ENCODE data around the gene DNM1L. TPM values are rescaled to one million over a fixed set of nuclear protein-coding genes. Genes with fewer than 3 reads are reported as not detected.
A peak's percentile ranks its signal among the peaks of the same experiment; 100 is the strongest.
"Not testable (repeated sequence)": the region's sequence is repeated elsewhere in the genome, so short reads cannot be mapped to it uniquely, and the experiment has no call there.

DNM1L gene
- total RNA-seq, 1 experiment from 2014 or later, result 79.4 TPM

DNA sequence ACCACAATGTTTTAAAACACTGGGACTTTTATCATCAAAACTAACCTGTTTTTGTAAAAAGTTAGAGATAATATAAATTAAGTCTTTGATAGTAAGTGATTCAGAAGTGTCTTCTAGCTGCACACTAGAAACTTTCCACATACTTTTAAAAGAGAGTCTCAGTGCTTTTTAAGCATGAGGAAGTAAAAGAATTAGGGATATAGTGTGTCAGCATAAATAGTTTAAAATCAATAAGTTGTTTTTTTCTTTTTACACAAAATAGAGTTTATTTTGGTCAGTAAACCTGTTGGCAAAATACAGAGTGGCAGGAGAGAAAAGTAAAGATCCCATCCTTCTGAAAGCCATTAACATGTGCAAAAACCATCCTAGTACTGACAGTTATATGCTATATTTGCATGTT is 1.7 kb downstream of the DNM1L start:
- peaks cover 4% of the 10 kb centered on the region; the same call in 1 of the 2 replicates for H3K4me1 ChIP-seq
- peaks cover 18% of the 10 kb centered on the region; the same call in 1 of the 2 replicates for H3K36me3 ChIP-seq
- no peak overlapping the region for H3K27ac ChIP-seq
- H3K27me3 ChIP-seq, result no peaks in the 10 kb centered on the region
- no peaks in the 10 kb centered on the region for H3K9me3 ChIP-seq (replicated peaks)
- DNase-seq, result no peak
- peak overlapping the region; percentile 92 for H3K4me3 ChIP-seq

DNA sequence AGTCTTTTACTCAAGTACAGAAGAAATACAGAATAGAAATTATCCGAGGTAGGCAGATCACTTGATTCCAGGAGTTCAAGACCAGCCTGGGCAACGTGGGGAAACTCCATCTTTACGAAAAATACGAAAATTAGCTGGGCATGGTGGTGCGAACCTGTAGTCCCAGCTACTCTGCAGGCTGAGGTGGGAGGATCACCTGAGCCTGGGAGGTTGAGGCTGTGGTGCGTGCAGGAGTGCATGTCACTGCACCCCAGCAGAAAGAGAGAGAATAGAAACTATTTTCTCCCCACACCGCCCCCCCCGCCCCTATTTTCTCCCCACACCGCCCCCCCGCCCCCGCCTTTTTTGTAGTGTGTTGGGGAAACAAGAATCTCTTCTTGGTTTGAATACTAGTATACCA is 2.2 kb downstream of the DNM1L start:
- peaks cover 21% of the 10 kb centered on the region; the same call in 1 of the 2 replicates for H3K36me3 ChIP-seq
- peaks cover 4% of the 10 kb centered on the region; the same call in 1 of the 2 replicates for H3K4me1 ChIP-seq
- H3K27me3 ChIP-seq, result no peaks in the 10 kb centered on the region
- H3K9me3 ChIP-seq (replicated peaks), result no peaks in the 10 kb centered on the region
- no peak for DNase-seq
- no peak overlapping the region for H3K4me3 ChIP-seq
- no peak overlapping the region for H3K27ac ChIP-seq

DNA sequence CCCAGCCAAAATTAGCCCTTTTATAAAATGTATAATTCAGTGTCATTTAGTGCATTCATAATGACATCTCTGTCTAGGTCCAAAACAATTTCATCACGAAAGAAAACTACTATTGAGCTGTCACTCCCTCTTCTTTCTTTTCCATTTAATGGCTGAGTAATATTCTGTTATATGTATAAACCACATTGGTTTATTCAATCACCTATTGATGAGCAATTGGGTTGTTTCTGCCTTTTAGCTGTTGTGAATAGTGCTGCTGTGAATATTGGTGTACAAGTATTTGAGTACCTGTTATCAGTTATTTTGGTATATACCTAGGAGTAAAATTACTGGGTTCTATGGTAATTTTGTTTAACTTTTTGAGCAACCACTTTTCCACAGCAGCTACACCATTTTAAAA is 7.2 kb downstream of the DNM1L start:
- peaks cover 18% of the 10 kb centered on the region; the same call in 1 of the 2 replicates for H3K36me3 ChIP-seq
- no peak for DNase-seq
- H3K27me3 ChIP-seq, result no peaks in the 10 kb centered on the region
- H3K27ac ChIP-seq, result no peak overlapping the region
- no peaks in the 10 kb centered on the region for H3K9me3 ChIP-seq (replicated peaks)
- H3K4me1 ChIP-seq, result no peaks in the 10 kb centered on the region
- H3K4me3 ChIP-seq, result no peak overlapping the region

DNA sequence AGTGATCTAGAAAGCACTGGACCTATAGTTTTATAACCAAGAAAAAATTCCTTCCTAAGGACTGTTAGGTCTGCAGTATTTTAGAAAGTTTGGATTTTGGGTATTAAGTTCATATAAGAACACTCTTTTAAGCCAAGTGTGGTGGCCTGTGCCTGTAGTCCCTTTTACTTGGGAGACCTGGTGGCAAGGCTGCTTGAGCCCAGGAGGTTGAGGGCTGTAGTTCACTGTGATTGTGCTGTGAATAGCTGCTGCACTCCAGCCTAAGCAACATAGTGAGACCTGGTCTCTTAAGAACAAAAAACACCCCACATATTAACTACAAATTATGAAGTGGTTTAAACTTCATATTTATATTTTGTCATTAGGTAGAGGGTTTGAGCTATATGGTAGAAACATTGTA is 9.7 kb downstream of the DNM1L start:
- no peak overlapping the region for H3K27ac ChIP-seq
- DNase-seq, result no peak
- H3K4me1 ChIP-seq, result no peaks in the 10 kb centered on the region
- H3K36me3 ChIP-seq, result peaks cover 13% of the 10 kb centered on the region; the same call in 1 of the 2 replicates
- H3K4me3 ChIP-seq, result no peak overlapping the region
- H3K27me3 ChIP-seq, result no peaks in the 10 kb centered on the region
- no peaks in the 10 kb centered on the region for H3K9me3 ChIP-seq (replicated peaks)

DNA sequence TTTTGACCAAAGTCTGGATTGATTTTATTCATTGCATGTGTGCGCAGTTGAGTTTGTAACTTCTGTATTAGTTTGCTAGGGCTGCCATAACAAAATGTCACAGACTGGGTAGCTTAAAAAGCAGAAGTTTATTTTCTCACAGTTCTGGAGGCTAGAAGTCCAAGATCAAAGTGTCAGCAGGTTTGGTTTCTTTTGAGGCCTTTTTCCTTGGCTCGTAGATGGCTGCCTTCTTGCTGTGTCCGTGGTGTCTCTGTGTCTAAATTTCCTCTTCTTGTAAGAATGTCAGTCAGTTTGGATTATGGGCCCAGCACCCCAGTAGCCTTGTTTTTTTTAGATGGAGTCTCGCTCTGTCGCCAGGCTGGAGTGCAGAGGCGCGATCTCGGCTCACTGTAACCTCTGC is 11.8 kb downstream of the DNM1L start:
- Histone ChIP-seq H3K9me3 (replicated peaks) (no peaks in the 10 kb centered on the region), H3K4me1 (no peaks in the 10 kb centered on the region), H3K4me3 (no peak overlapping the region), H3K36me3 (peaks cover 7% of the 10 kb centered on the region; the same call in 1 of the 2 replicates), H3K27ac (no peak overlapping the region), H3K27me3 (no peaks in the 10 kb centered on the region)
- DNase-seq, result no peak

DNA sequence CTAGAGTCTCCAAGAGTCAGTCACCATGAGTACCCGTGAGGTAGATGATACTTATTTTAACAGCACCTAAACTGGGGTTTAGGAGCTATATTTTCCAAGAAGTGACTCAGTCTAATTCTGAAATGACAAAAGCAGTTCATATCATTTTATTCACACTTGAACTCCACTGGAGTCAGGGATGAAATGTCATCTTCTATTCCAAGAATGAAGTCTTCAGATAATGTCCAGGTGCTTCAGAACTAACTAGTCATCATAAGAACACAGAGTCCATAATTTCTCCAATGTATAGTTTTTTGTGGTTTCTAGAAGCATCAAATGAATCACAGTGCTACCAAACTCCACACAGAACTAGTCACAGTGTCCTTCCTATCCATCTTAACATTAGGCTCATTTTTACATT is 13.3 kb downstream of the DNM1L start:
- H3K4me1 ChIP-seq, result peaks cover 2% of the 10 kb centered on the region; the same call in 1 of the 2 replicates
- DNase-seq, result no peak
- H3K4me3 ChIP-seq, result no peak overlapping the region
- H3K27ac ChIP-seq, result no peak overlapping the region
- 0 out of 2 replicates have a peak, but pooled peaks cover 2% of the 10 kb centered on the region for H3K36me3 ChIP-seq
- H3K9me3 ChIP-seq (replicated peaks), result no peaks in the 10 kb centered on the region
- H3K27me3 ChIP-seq, result no peaks in the 10 kb centered on the region

DNA sequence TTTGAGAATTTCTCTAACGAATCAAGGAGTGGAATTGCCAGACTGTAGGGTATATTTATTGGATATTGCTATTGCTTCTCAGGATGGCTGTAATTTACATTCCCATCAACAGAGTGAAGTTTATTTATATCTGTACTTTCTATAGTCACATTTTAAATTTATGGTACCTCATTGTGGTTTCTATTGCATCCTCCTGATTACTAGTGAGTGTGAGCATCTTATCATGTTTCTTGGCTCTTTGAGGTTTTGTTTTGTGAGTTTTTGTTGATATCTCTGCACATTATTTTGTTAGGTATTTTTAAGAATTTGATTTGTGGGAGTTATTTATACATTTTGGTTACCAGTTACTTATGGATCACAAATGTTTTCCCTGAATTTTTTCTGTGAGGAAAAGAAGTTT is 13.9 kb downstream of the DNM1L start:
- Histone ChIP-seq H3K27me3 (no peaks in the 10 kb centered on the region), H3K9me3 (replicated peaks) (no peaks in the 10 kb centered on the region), H3K27ac (no peak overlapping the region), H3K4me1 (peaks cover 5% of the 10 kb centered on the region; the same call in 1 of the 2 replicates), H3K4me3 (no peak overlapping the region), H3K36me3 (0 out of 2 replicates have a peak, but pooled peaks cover 2% of the 10 kb centered on the region)
- DNase-seq, result no peak

DNA sequence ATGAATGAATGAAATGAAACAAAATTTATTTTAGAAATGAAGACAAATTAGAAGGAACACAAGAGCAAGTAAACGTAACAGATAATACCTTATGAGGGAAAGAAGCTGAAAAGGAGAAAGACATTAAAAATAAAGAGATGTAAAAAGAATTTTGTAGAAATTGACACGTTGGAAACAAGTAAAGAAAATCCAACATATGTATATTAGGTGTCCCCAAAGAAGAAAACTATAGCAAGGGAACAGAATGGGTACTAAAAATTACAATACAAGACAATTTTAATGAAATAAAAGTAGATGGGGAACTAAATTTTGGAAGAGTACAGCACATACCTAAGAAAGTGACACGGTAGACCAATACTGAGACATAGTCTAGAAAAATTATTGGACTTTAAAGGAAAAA is 16.7 kb downstream of the DNM1L start:
- DNase-seq, result no peak
- no peaks in the 10 kb centered on the region for H3K9me3 ChIP-seq (replicated peaks)
- 0 out of 2 replicates have a peak, but pooled peaks cover 2% of the 10 kb centered on the region for H3K36me3 ChIP-seq
- H3K27ac ChIP-seq, result no peak overlapping the region
- H3K27me3 ChIP-seq, result no peaks in the 10 kb centered on the region
- H3K4me1 ChIP-seq, result peaks cover 9% of the 10 kb centered on the region
- no peak overlapping the region for H3K4me3 ChIP-seq

DNA sequence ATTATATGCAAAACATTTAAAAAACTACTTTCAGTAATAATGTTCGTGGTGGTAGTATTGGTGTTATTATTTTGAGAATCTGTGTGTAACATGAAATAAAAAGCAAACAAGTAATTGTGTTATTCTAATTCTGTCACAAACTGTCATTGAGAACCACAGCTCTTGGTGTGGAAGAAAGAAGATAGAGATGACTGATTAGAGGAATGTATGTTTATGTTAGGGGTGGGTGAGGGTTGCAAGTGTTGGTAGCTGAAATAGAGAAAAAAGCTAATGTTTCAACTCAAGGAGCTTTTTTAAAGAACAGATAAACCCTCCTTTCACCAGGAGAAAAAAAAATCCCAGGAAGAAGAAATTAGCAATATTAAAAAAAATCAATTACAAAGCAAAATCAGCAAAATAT is 18.3 kb downstream of the DNM1L start:
- Histone ChIP-seq H3K4me3 (no peak overlapping the region), H3K36me3 (0 out of 2 replicates have a peak, but pooled peaks cover 5% of the 10 kb centered on the region), H3K9me3 (replicated peaks) (no peaks in the 10 kb centered on the region), H3K27ac (no peak overlapping the region), H3K4me1 (peaks cover 9% of the 10 kb centered on the region), H3K27me3 (no peaks in the 10 kb centered on the region)
- no peak for DNase-seq

DNA sequence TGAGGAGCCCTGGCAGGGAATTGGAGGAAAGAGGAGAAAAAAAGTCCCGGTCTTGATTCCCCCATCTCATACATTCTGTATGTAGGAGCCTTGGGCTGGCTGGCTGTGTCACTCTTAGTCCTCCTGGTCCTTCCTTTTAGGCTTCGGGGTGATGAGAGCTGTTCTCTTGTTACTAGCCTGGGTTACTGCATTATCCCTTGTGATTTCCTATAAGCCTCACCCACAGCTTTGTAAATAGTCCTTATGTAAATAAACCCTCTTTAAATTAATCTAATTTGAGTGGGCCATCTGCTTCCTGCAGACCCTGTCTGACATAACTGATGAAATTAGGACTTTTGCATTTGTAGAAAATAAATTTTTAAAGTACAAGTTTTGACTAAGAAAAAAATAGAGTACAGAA is 19.2 kb downstream of the DNM1L start:
- peak; percentile 31 to 54 for DNase-seq
- H3K9me3 ChIP-seq (replicated peaks), result no peaks in the 10 kb centered on the region
- H3K4me3 ChIP-seq, result no peak overlapping the region
- H3K36me3 ChIP-seq, result 0 out of 2 replicates have a peak, but pooled peaks cover 11% of the 10 kb centered on the region
- H3K27me3 ChIP-seq, result no peaks in the 10 kb centered on the region
- H3K27ac ChIP-seq, result no peak overlapping the region
- peaks cover 9% of the 10 kb centered on the region for H3K4me1 ChIP-seq

DNA sequence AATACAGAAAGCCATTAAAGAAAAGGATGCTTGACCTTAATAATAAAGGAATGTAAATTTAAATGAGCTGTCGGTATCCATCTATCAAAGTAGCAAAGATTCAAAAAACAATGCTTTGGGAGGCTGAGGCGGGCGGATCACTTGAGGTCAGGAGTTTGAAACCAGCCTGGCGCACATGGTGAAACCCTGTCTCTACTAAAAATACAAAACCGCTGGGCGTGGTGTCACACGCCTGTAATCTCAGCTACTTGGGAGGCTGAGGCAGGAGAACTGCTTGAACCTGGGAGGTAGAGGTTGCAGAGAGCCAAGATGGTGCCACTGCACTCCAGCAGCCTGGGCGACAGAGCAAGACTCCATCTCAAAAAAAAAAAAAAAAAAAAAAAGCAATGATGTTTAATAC is 20.3 kb downstream of the DNM1L start:
- peaks cover 11% of the 10 kb centered on the region; the same call in 1 of the 2 replicates for H3K36me3 ChIP-seq
- not testable (repeated sequence) for DNase-seq; H3K9me3 ChIP-seq (replicated peaks); H3K27me3 ChIP-seq; H3K27ac ChIP-seq; H3K4me3 ChIP-seq; H3K4me1 ChIP-seq

DNA sequence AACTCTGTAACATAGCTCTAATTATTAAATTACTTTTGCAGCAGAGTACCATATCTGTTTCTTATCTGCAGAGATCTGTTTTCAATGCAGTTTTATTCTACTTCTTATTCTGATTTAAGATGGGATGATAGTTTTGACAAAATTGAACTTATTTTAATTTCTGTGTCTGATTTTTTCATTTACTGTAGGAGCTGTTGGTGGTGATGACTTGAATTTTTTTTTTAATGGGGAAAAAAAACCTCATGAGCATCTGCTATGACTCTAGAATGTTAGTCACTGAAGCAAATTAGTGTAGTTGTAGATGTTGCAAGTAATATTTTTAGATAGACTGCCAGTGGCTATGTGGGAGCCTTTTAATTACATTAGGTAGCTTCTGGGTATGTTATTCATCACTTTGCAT is 23.4 kb downstream of the DNM1L start:
- Histone ChIP-seq H3K4me1 (peaks cover 6% of the 10 kb centered on the region), H3K36me3 (peaks cover 15% of the 10 kb centered on the region), H3K27ac (no peak overlapping the region), H3K4me3 (no peak overlapping the region), H3K9me3 (replicated peaks) (no peaks in the 10 kb centered on the region), H3K27me3 (no peaks in the 10 kb centered on the region)
- DNase-seq, result no peak

DNA sequence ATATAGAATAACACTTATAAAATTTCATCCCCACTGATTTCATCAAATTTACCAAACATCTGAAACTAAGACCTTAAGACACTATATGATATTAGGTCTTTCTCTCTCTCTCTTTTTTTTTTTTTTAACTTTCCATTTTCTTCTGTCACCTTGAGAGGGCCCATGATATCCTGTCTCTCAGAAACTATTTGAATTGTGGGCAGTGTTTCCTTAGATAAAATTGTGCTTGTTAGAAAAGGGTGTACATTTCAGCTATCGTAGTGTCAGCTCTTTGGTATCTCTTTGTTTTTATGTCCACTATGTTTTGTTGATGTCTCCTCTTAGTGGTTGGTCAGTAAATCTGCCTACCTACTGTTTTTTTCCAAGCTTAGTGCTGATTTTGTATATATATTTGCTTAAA is 23.8 kb downstream of the DNM1L start:
- DNase-seq, result no peak
- H3K27ac ChIP-seq, result no peak overlapping the region
- H3K9me3 ChIP-seq (replicated peaks), result no peaks in the 10 kb centered on the region
- H3K36me3 ChIP-seq, result peaks cover 15% of the 10 kb centered on the region
- no peak overlapping the region for H3K4me3 ChIP-seq
- no peaks in the 10 kb centered on the region for H3K27me3 ChIP-seq
- peaks cover 5% of the 10 kb centered on the region for H3K4me1 ChIP-seq

DNA sequence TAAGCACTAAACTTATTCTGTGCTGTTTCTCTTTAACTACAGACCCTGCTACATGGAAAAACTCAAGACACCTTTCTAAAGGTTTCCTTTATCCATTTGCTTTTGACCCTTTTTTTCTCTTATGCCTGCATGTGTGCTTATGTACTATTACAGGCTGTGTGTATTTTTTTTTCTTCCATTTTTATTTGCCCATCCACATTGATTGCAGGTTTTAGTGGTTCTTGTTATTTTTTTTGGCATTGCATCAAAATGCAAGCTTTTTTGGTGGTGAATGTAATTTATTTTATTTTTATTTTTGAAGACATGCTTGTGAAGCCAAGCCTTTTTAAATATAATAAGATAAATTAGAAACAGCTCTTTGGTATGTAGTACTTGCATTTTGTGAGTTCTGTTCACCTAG is 26.7 kb downstream of the DNM1L start:
- H3K27ac ChIP-seq, result no peak overlapping the region
- H3K27me3 ChIP-seq, result no peaks in the 10 kb centered on the region
- no peak overlapping the region for H3K4me3 ChIP-seq
- H3K4me1 ChIP-seq, result no peaks in the 10 kb centered on the region
- peaks cover 24% of the 10 kb centered on the region for H3K36me3 ChIP-seq
- H3K9me3 ChIP-seq (replicated peaks), result no peaks in the 10 kb centered on the region
- no peak for DNase-seq

DNA sequence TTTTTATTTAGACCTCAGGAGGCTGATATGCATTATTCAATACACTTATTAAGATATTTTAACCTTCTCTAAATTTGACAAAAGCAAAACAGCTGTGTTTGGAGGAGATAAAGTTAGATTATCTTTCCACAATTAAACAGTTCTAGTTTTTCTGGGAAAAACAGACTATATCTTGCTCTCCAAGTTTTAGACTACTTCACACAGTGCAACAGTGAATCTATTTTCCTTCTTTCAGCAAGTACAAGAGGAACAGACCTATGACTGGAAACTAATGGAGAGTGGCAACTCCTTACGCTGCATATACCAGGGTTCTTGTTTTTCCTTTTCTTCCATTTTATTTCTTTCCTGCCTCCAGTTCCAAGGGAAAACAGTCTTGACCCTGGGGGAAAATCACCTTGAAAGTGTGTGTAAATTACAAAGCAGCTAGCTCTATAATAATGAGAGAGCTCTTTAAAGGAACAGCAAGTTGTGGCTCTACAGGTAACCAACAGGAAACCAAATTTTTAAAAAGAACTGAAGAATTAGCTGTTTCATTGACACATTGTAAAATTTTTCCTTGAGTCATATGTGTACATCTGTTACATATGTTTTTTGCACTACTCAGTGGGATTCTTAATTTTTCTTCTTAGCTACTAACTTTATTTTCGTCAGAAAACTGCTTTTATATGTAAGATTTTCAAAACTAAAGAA is 27.4 kb downstream of the DNM1L start:
- peaks cover 27% of the 10 kb centered on the region for H3K36me3 ChIP-seq

DNA sequence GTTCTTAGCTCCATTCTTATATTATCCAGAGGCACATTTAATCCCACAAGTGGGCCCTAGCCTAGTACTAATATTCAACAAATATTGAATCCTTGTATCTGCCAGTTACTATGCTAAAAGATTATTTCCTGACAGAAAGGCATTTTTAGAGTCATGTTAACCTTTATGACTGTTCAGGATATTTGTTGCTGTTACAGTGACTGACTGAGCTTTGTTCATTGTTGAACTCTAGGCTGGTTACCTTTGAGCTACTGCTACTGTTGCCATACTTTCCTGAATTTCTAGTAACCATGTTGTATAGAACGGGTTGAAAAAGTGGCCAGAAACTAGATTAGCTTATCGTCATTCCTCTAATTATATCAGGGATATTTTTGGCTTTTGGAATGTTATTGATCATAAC is 29.8 kb downstream of the DNM1L start:
- Histone ChIP-seq H3K27me3 (no peaks in the 10 kb centered on the region), H3K4me3 (no peak overlapping the region), H3K27ac (no peak overlapping the region), H3K9me3 (replicated peaks) (no peaks in the 10 kb centered on the region), H3K4me1 (no peaks in the 10 kb centered on the region), H3K36me3 (peaks cover 30% of the 10 kb centered on the region)
- DNase-seq, result no peak

More for the DNA sequence above, 27.4 kb downstream of the DNM1L start:
- H3K9me3 ChIP-seq (replicated peaks), result no peaks in the 10 kb centered on the region
- no peaks in the 10 kb centered on the region for H3K27me3 ChIP-seq
- DNase-seq, result no peak
- H3K4me3 ChIP-seq, result no peak overlapping the region
- H3K4me1 ChIP-seq, result no peaks in the 10 kb centered on the region
- no peak overlapping the region for H3K27ac ChIP-seq

Measured in SJCRH30 (cell line).